GM12878 (cell line): ENCODE measurements around the gene CTIF. TPM values are rescaled to one million over a fixed set of nuclear protein-coding genes. Genes with fewer than 3 reads are reported as not detected.

Experiments
- ATAC-seq: fragments of 200-7000 bp; cut with Tn5 transposase; 3 replicates; pipeline ENCODE4 v1.9.1; 2020; ENCODE audit warnings: mild to moderate bottlenecking, moderate library complexity
- BruUV-seq: library from RNA; stranded (reverse); fragments of 400-500 nt; replicated peaks from 2 replicates; lab custom pipeline; 2021; lab: Mats Ljungman, UMichigan
- CTCF ChIA-PET: fragments of 300-600 bp; sonication (Branson Sonifier 250); formaldehyde crosslinking; extraction: SDS; loops from one replicate; lab custom pipeline; 2021; ENCODE audit warnings: inconsistent platforms; lab: Yijun Ruan, JAX
- POLR2A ChIA-PET: fragments of 350-600 bp; formaldehyde crosslinking; extraction: SDS; loops from one replicate; lab custom pipeline; 2021; ENCODE audit warnings: inconsistent platforms; lab: Charles Lee
- RAD21 ChIA-PET: fragments of 300-600 bp; sonication (Branson Sonifier 250); formaldehyde crosslinking; loops from one replicate; lab custom pipeline; 2023; ENCODE audit warnings: antibody characterized with exemption; ENCODE audit not compliant: unreplicated experiment; lab: Charles Lee
- SMC1A ChIA-PET: fragments of 300-600 bp; sonication (Branson Sonifier 250); formaldehyde crosslinking; loops from one replicate; lab custom pipeline; 2023; ENCODE audit not compliant: unreplicated experiment, uncharacterized antibody; lab: Charles Lee
- DNase-seq: peaks from one replicate; pipeline ENCODE4 v3.0.0-alpha.2; 2011; ENCODE audit warnings: low read depth, low spot score
- FAIRE-seq: peaks from 3 replicates; lab custom pipeline; 2011; peaks lifted over from hg19 to GRCh38; lab: Jason Lieb, UNC
- H2AFZ ChIP-seq: 2 replicates; pipeline ENCODE4 v1.6.0; 2011; ENCODE audit warnings: low read depth, low read length, control low read depth; ENCODE audit not compliant: control insufficient read depth
- H3K27ac ChIP-seq: 2 replicates; pipeline ENCODE4 v1.5.1; 2011; ENCODE audit warnings: control low read depth; ENCODE audit not compliant: control insufficient read depth, insufficient read depth
- H3K27me3 ChIP-seq, 2 experiments: replicated peaks in 1 of 2; 2 replicates each; pipeline versions ENCODE4 v1.6.0 to v1.6.1; 2011; ENCODE audit warnings: low read length in 1 of 2; ENCODE audit not compliant: control insufficient read depth in 2 of 2, insufficient read depth in 2 of 2
- H3K36me3 ChIP-seq, 2 experiments: 2 replicates each; pipeline ENCODE4 v1.5.1; 2011; ENCODE audit warnings: low read length in 1 of 2; ENCODE audit not compliant: control insufficient read depth in 2 of 2, insufficient read depth in 2 of 2
- H3K4me1 ChIP-seq: 2 replicates; pipeline ENCODE4 v1.6.1; 2011; ENCODE audit warnings: mild to moderate bottlenecking, low read length, moderate library complexity, mixed read lengths; ENCODE audit not compliant: control insufficient read depth, insufficient read depth
- H3K4me2 ChIP-seq: 2 replicates; pipeline ENCODE4 v1.6.0; 2011; ENCODE audit warnings: control low read depth; ENCODE audit not compliant: control insufficient read depth, insufficient read depth
- H3K4me3 ChIP-seq: fragments of 200-600 bp; sonication (generic); 2 replicates; pipeline ENCODE4 v1.5.1; 2016
- H3K79me2 ChIP-seq: 2 replicates; pipeline ENCODE4 v1.6.0; 2011; ENCODE audit warnings: low read length; ENCODE audit not compliant: control insufficient read depth, insufficient read depth
- H3K9ac ChIP-seq: 2 replicates; pipeline ENCODE4 v1.8.0; 2011; ENCODE audit warnings: low read length, control low read depth, mixed read lengths; ENCODE audit not compliant: control insufficient read depth, insufficient read depth
- H3K9me3 ChIP-seq: replicated peaks from 3 replicates; pipeline ENCODE4 v1.5.1; 2011; ENCODE audit warnings: mild to moderate bottlenecking, low read length; ENCODE audit not compliant: control insufficient read depth, insufficient read depth
- H4K20me1 ChIP-seq: 2 replicates; pipeline ENCODE4 v1.6.0; 2011; ENCODE audit not compliant: control insufficient read depth, insufficient read depth
- BHLHE40 ChIP-seq, 2 experiments: fragments of 450-650 bp in 1 of 2; IDR thresholded peaks; 2 replicates each; pipeline ENCODE4 v1.6.1; 2011 to 2017; ENCODE audit warnings: low read depth in 2 of 2, borderline replicate concordance in 1 of 2, improper control_type of control experiment in 1 of 2, low read length in 1 of 2, mild to moderate bottlenecking in 1 of 2
- EED ChIP-seq: sonication (generic); IDR thresholded peaks from 2 replicates; pipeline ENCODE4 v1.6.1; 2016; ENCODE audit warnings: antibody characterized with exemption, low read depth
- NFXL1 ChIP-seq: fragments of 450-650 bp; IDR thresholded peaks from 2 replicates; pipeline ENCODE4 v1.6.1; 2017; ENCODE audit warnings: antibody characterized with exemption, mild to moderate bottlenecking, borderline replicate concordance
- SMARCA5 ChIP-seq: fragments of 450-650 bp; IDR thresholded peaks from 2 replicates; pipeline ENCODE4 v1.6.1; 2017; ENCODE audit warnings: mild to moderate bottlenecking
- WGBS: methylation state at CpG from one replicate; pipeline ENCODE4 v1.1.6; 2016; ENCODE audit warnings: low lambda C conversion rate; ENCODE audit not compliant: insufficient replicate concordance, insufficient coverage; ENCODE audit errors: missing lambda C conversion rate; 5-methylcytosine and 5-hydroxymethylcytosine counted together
- in situ Hi-C: fragments of 300-500 bp; cut with MboI; formaldehyde crosslinking; loops from 9 replicates; pipeline ENCODE4 v1.14.3; 2018; ENCODE audit warnings: mixed read lengths
- intact Hi-C: fragments of 100-400 bp; cut with micrococcal nuclease; formaldehyde crosslinking; loops from one replicate; pipeline ENCODE4 v1.14.2; 2022; ENCODE audit not compliant: unreplicated experiment
- polyA plus RNA-seq, 11 experiments: library from polyadenylated mRNA; depleted of rRNA in 4 of 11; unstranded in 6 of 11; stranded (reverse) in 5 of 11; fragments of >200 nt; fragmentation: Nextera tagmentation in 4 of 11; fragmentation: Illumina TruSeq in 1 of 11; extraction: Ambion mirVana in 4 of 11; extraction: Trizol in 1 of 11; gene quantifications; 1 replicate in 1 of 11; 2 replicates in 10 of 11; pipeline versions ENCODE4 v1.2.1 to v1.2.3, GENCODE V29; 2011 to 2016; ENCODE audit warnings: inconsistent platforms in 2 of 11, missing spikeins in 2 of 11, low read depth in 1 of 11
- total RNA-seq, 4 experiments: library from RNA; depleted of rRNA in 3 of 4; stranded (reverse); fragments of >200 nt in 3 of 4; fragmentation: Illumina TruSeq in 1 of 4; extraction: Trizol in 1 of 4; gene quantifications; 2 replicates each; pipeline versions ENCODE4 v1.2.1 to v1.2.3, GENCODE V29; 2013 to 2021
- TF ChIP-seq, protein P1 (sequence below): fragments of 450-650 bp; IDR thresholded peaks from 2 replicates; pipeline ENCODE4 v1.6.1; 2018; ENCODE audit warnings: mild to moderate bottlenecking, low read depth, moderate library complexity; ENCODE audit not compliant: partially characterized antibody

Gene CTIF
- total and polyA plus RNA-seq, 10 of the 15 experiments (the other 5 are each of a cell fraction or from before 2014, with no cell fraction given): 0.06 to 11.6 (median 2.5) TPM

DNA sequence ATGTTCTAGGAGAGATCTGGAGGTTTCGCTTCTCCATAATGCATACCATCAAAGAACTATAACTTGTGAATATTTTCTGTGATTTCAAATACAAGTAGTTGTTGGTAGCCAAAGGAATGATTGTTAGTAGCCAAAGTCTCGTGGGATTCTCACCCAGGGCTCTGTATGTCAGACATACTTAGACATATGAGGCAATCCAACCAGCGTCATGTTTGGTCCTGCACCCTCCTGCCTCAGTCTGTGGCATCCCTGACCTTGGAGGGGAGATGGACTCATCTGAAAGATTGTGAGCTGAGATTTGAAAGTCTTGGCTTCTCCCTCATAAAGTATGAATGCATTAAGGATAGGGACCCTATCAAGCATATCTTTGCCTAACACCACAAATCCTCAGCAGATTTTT is 81.2 kb downstream of the CTIF start:
- no peaks in the 10 kb centered on the region for H3K36me3 ChIP-seq
- H3K27ac ChIP-seq: no peak overlapping the region
- ChIA-PET POLR2A (no interaction called here), RAD21 (no interaction called here), CTCF (no interaction called here), SMC1A (no interaction called here)
- no peak for ATAC-seq
- H3K9me3 ChIP-seq: no peaks in the 10 kb centered on the region
- TF ChIP-seq NFXL1 (no peak), SMARCA5 (no peak), EED (no peak), BHLHE40 (IDR thresholded peaks at IDR 0.05; ENCODE audit: borderline replicate concordance in 1 of 2, low read depth in 2 of 2, low read length in 1 of 2) (no peak)
- TF ChIP-seq, protein P1, sequence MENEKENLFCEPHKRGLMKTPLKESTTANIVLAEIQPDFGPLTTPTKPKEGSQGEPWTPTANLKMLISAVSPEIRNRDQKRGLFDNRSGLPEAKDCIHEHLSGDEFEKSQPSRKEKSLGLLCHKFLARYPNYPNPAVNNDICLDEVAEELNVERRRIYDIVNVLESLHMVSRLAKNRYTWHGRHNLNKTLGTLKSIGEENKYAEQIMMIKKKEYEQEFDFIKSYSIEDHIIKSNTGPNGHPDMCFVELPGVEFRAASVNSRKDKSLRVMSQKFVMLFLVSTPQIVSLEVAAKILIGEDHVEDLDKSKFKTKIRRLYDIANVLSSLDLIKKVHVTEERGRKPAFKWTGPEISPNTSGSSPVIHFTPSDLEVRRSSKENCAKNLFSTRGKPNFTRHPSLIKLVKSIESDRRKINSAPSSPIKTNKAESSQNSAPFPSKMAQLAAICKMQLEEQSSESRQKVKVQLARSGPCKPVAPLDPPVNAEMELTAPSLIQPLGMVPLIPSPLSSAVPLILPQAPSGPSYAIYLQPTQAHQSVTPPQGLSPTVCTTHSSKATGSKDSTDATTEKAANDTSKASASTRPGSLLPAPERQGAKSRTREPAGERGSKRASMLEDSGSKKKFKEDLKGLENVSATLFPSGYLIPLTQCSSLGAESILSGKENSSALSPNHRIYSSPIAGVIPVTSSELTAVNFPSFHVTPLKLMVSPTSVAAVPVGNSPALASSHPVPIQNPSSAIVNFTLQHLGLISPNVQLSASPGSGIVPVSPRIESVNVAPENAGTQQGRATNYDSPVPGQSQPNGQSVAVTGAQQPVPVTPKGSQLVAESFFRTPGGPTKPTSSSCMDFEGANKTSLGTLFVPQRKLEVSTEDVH: no peak
- peaks cover 14% of the 10 kb centered on the region for H3K4me1 ChIP-seq
- no peaks in the 10 kb centered on the region for H3K27me3 ChIP-seq
- H4K20me1 ChIP-seq: no peaks in the 10 kb centered on the region
- H3K9ac ChIP-seq: no peak overlapping the region
- no peaks in the 10 kb centered on the region for H3K79me2 ChIP-seq
- in situ Hi-C loops (no loop called here), intact Hi-C loops (no loop called here)
- H3K4me3 ChIP-seq: no peak overlapping the region
- no peak overlapping the region for H2AFZ ChIP-seq
- no peak overlapping the region for H3K4me2 ChIP-seq
- BruUV-seq: no TSS peak
- no peak for FAIRE-seq
- 64% methylated on average over 3 of the region's 3 CpGs for WGBS
- DNase-seq: no peak
